Raji (cell line): ENCODE results near the gene GALNT10.

Source experiments
- POLR2A ChIP-seq: IDR thresholded peaks from 2 replicates; pipeline ENCODE4 v1.6.1; 2011; ENCODE audit warnings: low read depth, low read length, control low read depth; ENCODE audit not compliant: insufficient read depth

GALNT10 gene

DNA sequence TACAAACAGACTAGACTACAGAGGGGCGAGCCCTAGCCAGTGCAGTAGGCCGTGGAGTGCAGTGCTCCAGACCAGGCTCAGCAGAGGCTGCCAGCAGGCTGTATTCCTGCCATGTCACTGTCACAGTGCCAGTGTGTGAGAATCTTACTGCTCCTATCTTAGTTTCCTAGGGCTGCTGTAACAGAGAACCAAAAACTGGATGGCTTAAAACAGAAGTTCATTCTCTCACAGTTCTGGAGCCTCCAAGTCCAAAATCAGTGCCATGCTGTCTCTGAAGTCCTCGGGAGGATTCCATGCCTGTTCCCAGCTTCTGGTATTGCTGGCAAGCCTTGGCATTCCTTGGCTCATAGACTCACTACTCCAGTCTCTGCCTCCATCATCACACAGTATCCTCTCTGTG, 180.3 kb downstream of the GALNT10 start:
- no peak for TF ChIP-seq POLR2A

DNA sequence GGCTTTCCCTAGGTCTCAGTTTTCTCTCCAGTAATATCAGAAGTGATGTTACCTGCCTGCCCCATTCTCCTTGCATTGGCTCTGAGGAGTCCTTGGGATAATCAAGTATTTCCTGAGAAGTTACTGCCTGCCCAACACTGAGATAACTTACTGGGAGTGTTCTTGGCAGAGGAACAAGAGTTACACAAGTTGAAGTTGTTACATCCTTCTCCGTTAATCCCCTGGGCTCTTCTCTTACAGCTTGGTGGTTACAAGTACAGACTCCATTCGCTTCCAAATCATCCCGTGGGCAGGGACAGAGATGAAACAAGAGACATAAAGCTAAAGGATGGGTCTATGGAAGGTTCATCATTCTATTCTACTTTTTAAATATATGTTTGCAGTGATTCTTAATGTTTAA, 181.2 kb downstream of the GALNT10 start:
- no peak for TF ChIP-seq POLR2A

DNA sequence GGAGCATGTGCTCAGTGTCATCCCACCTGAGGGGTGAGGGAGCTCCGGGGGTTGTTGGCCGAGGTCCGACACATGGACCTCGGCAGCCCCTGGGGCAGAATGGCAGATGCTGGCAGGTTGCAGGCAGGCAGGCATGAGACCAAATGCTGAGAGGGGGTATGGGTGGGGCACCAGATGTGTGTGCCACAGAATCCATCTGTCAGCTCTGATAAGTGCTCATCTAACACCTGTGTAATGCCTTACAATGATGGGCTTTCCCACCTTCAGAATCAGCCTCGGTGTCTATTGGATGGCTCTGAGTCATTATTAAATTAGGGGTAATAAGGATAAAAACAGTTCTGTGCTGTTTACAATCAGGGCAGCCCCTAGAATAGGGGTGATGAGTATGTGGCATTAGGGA, 182.1 kb downstream of the GALNT10 start:
- TF ChIP-seq POLR2A = no peak

DNA sequence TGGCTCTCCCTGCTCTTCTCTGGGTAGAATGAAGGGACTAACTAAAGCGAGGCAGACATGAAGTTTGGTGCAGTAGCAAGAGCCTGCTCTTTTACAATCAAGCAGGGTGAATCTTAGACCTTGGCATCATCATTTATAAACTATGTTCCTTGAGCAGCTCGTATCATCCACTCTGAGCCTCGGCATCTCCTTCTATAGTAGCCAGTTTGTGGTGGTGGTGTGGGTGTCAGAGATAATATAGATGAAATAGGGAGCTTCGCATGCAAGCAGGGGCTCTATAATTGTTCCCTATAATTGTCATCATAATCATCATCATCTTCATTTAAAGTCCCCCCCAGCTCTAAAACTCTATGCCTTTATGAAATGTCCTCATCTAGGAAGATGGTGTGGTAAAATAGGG, 182.8 kb downstream of the GALNT10 start:
- no peak for TF ChIP-seq POLR2A

DNA sequence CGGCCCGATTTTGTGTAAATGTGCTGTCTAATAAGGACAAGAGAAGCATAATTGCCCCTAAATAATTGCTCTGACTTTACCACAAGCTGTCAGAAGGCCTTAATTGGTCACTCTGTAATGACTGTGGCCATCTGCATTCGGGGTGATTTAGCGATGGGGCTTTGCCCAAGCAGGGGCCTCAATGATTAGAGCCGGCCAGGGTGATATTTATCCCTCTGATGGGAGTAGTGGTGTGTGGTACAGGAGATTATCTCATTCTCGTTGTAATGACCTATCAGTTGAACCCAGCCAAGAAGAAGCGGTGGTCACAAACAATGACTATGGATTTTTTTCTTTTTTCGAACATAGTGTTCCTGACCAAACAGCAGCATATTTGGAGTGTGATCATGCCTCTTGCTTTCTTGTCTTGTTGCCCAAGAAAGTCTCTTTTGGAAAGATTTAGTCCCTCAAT, 183.2 kb downstream of the GALNT10 start:
- no peak for TF ChIP-seq POLR2A

DNA sequence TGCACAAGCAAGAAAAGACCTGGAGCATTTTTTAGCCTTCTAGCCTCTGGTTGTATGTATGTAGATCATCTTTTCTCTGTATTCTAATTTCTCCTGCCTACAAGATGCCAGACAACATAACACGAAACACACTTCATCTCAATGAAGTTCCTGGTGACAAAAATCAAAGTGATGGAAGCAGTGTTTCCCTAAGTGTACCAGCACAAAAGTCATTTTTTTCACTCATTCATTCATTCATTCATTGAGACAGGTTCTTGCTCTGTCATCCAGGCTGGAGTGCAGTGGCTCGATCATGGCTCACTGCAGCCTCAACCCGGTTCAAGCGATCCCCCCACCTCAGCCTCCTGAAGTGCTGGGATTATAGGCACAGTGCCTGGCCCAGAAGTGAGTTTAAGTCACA, 183.7 kb downstream of the GALNT10 start:
- TF ChIP-seq POLR2A = no peak

DNA sequence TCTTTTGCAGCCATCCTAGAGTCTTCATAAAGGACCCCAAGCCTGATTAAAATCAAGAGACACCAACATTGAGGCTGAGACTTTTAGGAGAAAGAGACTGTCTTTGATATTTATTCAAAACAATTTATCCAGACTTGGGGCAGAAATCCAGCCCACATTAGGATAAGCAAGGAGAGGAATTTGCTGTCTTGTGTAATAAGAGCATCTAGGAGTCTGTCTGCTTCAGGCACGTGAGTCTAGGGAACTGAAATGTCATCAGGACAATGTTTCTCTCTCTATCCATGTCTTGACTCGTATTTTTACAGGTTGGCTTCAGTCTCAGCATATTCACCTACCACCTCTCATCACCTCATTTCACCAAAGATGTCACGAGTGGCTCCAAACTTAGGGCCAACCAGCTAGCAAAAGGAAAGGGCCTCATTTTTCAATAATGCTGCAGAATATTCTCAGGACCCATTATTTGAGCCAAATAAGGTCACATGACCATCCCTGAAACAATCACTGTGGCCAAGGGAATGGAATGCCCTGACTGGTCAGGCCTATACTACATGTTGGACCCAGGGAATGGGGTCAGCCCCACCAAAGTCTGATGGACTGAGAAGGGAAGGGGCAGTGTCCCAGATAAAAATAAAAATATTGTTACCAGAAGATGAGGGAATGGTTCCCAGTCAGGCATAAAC, 184.9 kb downstream of the GALNT10 start:
- TF ChIP-seq POLR2A = no peak

DNA sequence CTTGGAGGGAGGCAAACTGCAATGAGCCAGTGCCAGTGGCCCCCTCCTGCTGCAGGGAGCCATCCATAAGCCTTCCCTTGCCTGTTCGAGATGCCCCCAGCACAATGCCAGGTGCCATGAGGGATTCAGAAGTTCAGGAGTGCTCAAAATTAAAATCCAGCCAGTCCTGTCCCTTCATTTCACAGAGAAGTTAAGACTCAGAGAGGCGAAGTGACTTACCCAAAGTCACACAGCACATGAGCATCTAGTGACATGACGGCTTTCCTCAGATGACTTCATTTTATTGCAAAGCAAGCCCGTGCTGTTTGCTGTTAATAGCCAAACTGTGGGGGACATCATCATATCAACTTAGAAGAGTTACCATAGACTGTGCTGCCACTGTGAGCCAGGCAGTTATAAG, 185.9 kb downstream of the GALNT10 start:
- TF ChIP-seq POLR2A = no peak

DNA sequence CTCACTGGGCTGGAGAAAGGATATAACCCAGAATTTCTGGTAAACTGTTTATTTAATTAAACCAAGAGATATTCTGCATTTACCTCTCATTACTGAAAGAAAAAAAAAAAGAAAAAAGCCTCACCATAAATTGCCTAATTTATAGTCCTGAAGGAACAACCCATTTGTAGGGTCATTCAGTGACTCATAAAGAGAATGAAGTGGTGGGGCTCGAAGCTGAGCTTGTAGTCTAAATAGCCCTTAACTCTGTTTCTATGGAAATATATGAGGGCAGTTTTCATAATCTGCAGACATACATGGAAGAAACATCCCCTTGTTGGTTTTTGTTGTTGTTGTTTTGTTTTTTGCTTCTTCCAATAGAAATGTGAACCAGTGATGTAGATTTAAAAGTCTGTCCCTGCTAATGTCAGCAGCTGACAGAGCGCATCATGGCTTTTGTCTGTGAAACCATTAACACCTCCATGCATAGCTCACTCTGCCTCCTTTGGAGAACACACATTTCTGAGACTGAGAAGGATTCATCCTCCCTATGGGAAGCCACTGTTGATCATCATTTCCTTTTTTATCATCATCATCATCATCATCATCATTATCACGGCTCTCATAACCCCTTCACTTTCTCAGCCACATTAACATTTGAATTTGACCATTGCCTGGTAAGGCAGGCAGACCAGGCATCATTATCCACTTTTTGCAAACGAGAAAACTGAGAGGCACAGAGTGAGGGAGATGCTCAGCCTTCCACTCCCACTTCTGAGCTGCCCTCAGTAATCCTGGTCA, 187.4 kb downstream of the GALNT10 start:
- TF ChIP-seq POLR2A = no peak

DNA sequence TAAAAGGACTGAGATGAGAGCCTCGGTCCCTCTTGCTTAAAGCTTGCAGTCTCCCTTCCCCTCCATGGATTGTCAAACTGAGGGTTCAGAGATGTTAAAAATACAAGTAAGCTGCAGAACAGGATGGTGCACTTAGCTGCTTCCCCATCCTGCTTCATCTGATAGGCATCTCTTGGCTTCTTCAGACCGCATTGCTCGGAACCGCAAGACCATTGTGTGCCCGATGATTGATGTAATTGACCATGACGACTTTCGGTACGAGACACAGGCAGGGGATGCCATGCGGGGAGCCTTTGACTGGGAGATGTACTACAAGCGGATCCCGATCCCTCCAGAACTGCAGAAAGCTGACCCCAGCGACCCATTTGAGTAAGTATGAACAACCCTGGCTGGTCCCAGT, 189.7 kb downstream of the GALNT10 start:
- TF ChIP-seq POLR2A = no peak

DNA sequence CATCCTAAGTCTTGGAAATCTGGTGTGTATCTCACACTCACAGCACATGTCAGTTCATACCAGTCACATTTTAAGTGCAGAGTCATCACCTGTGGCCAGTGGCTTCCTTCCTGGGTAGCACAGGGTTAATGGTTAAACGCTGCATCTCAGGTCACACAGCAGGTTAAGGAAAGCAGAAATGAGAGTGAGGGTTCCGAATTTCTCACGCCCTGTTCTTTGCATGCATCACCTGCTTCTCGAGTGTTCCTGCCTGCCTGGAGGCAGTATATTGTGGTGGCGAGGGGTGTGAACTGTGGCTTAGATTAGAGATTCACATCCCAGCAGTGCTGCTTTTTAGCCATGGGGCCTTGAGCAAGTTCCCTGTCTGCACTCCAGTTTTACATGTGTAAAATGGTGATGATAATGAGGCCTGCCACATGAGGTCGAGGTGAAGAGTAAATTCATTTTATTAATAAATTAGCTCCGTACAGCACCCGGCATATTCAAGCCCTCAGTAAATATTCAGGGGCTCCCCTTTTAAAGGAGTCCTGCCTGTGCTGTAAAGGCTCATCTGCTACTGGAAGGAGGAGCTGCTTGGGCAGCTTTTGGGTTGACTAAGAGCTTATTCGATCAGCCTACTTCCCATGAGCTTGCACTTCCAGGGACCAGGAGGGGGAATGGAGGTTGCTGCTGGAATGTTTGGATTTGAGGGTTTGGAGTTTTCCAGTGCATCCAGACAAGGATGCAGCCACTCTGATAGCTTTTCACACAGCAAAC, 194.1 kb downstream of the GALNT10 start:
- no peak for TF ChIP-seq POLR2A

DNA sequence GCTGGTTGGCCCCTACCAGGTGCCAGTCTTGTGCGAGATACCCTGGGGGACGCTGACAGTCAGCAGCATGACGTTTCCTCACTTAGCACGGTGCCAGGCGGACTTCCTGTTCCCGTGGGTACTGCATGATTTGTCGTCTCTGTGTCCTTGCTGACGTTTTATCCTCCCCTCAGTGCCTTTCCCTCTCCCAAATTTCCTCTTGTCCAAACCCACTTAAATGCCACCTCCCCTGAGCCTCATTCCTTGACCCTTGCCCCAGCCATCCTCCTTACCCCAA, 194.6 kb downstream of the GALNT10 start:
- no peak for TF ChIP-seq POLR2A

DNA sequence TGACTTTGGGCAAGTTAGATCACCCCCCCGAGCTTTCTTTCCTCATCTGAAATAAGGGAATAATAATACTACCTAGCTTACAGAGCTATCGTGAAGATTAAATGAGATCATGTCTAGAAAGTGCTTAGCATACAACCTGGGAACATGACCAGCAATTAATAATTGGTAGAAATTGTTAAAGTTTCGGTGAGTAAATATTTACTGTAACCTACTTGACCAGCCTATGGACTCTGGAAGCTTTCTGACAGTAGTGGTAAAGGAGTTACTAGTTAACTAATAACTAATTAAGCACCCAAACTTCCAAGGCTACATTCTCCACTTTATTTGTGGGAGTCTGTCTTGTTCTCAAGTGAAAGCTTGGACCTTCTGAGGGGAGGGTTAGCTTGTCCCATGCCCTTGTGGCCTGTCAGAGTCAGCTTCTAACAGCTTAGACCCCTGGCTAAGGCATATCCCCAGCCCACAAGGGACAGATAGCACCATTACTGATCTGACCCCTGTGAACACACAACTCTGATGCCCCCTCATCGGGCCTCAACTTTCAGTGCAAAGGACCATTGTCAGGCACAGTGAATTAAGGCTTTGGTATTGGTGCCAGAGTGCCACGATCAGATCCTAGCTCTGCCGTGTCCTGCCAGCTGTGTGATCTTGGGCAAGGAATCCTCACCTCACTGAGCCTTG, 196.6 kb downstream of the GALNT10 start:
- no peak for TF ChIP-seq POLR2A

DNA sequence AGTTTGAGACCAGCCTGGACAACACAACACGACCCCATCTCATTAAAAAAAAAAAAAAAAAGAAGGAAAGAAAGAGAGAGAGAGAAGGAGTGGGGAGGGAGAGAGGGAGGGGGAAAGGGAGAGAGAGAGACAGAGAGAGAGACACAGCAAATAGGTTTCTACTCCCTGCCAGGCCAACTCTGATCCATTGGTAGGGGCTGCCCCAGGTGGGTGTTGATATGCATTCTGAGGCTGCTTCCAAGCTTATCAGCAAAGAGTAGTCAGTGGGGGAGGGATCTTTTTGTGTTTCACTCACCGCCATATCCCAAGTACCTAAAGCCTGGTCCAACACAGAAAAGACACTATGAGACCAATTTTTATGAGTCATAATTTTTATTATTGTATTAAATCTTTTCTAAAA, 198.3 kb downstream of the GALNT10 start:
- no peak for TF ChIP-seq POLR2A

DNA sequence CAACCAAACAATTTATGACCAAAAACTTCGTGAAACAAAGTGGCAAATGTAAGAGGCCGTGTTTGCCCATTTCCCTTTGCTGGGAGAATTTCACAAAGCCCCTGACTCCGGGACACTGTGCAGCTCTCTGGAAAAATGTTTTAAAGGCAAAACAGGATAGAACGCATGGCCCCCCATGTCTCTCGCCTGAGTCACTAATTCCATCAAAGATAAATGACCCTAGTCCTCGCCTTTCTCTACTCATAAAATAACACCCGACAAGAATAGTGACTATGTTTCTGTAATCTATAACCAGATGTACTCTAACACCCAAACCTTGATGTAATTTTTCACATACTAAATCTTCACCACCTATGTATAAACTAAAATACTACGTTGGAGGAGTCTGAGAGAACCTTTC, 199.6 kb downstream of the GALNT10 start:
- TF ChIP-seq POLR2A = no peak

DNA sequence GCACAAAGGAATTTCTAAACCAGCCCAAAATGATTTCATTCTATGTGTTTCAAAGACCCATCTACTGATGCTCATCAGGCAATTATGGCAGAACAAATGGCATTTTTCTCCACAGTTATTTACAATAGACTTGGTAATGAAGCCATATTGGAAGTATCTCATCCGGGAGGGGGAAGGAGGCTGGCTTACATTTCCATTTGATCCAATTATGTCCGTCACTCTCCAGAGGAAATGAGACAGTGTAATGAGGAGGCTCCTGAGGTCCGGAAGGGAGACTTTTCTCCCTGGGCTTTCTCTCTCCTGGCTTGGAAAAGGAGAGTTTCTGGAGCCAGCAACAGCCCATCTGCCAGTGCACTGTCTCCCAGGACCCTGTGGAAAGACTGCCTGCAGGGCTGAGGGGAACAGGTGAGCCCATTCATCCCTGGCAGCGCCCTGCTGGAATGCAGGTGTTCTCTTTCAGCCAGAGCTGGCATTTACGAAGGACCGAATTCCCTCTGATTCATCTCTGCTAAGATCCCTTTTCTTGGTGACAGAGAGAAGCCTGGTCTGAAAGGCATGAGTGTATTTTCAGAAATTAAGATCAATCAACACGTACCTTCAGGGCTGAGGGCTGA, 200.3 kb downstream of the GALNT10 start:
- TF ChIP-seq POLR2A = no peak

DNA sequence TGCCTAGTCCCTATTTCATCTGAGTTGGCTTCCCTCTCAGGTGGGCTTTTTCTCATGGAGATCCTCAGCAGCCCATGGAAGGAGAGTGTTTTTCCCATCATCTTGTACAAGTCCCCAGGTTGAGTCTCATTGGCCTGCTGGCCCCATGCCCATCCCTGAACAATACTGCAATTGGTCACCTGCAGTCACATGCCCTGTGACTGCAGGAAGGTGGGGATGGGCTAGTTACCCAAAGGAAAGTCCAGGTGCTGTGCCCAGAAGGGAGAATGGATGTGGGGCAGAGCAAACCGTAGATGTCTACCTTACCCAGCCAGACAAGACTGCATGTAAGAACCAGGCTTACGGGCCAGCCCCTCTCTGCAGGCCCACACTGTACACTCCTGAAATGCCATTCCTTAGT, 201.3 kb downstream of the GALNT10 start:
- no peak for TF ChIP-seq POLR2A
